ENCODE data around the gene ZMYM4. TPM values are rescaled to one million over a fixed set of nuclear protein-coding genes. Genes with fewer than 3 reads are reported as not detected.
A peak's percentile ranks its signal among the peaks of the same experiment; 100 is the strongest.

The ZMYM4 gene
- polyA plus RNA-seq: 17.6 to 24.8 TPM (median 22.9 TPM) in 3 replicates
- polyA plus RNA-seq (2011; ENCODE audit: low read depth): 7.0 TPM
- 12.3 and 21.8 TPM in 2 replicates for polyA plus RNA-seq (2011; cell fraction: cytosol; rRNA removed)
- polyA plus RNA-seq (2011; cell fraction: nucleus; rRNA removed): 26.0 and 28.3 TPM in 2 replicates
- polyA plus RNA-seq (2012; ENCODE audit: low replicate concordance): 9.0 and 19.2 TPM in 2 replicates
- polyA minus RNA-seq: 8.0 to 52.5 TPM (median 29.1 TPM) in 3 replicates
- 27.0 TPM for polyA minus RNA-seq (2011; cell fraction: cytosol; rRNA and poly(A)+ RNA removed)
- 30.9 and 56.2 TPM in 2 replicates for polyA minus RNA-seq (2011; cell fraction: nucleus; rRNA and poly(A)+ RNA removed)

GRCh38 chr1:35268282-35269200, at the start of gene ZMYM4:
Gene ZMYM4, plus strand, starts transcription at chr1:35268709. Its CDS starts 338 bp downstream, at chr1:35269047.
- Histone ChIP-seq H3K9me3 (ENCODE audit: control insufficient read depth, low read depth, low read length) (no peaks in the 10 kb centered on the region), H3K9ac (ENCODE audit: control insufficient read depth, extremely low read depth, insufficient read depth, low read length) (peak within 1 kb of the TSS; percentile 82), H3K27me3 (ENCODE audit: control insufficient read depth, extremely low read depth, insufficient read depth, low read length) (no peaks in the 10 kb centered on the region), H2AFZ (ENCODE audit: control insufficient read depth, low read length) (peak within 1 kb of the TSS; percentile 94), H4K20me1 (ENCODE audit: control insufficient read depth, extremely low read depth, insufficient read depth, low read length) (no peaks in the 10 kb centered on the region), H3K4me1 (ENCODE audit: control insufficient read depth, extremely low read depth, insufficient read depth, low read length) (peaks cover 20% of the 10 kb centered on the region), H3K36me3 (ENCODE audit: control insufficient read depth in 2 of 2, extremely low read depth in 1 of 2, insufficient read depth in 2 of 2, low read length in 2 of 2) (no peaks in the 10 kb centered on the region), H3K4me2 (ENCODE audit: control insufficient read depth, extremely low read depth, insufficient read depth, low read depth, low read length) (peak within 1 kb of the TSS; percentile 95), H3K4me3 (ENCODE audit: control insufficient read depth in 2 of 3, extremely low read depth in 1 of 3, insufficient read depth in 2 of 3, low read depth in 1 of 3, low read length in 3 of 3) (peak within 1 kb of the TSS; percentile 82 to 92 (median 91)), H3K9me1 (ENCODE audit: control insufficient read depth, extremely low read depth, insufficient read depth, low read length) (no peaks in the 10 kb centered on the region), H3K27ac (ENCODE audit: control insufficient read depth, insufficient read depth, low read length) (peak within 1 kb of the TSS; percentile 63), H3K79me2 (ENCODE audit: control insufficient read depth, insufficient read depth, low read length) (peaks cover 46% of the 10 kb centered on the region)
- DNase-seq (ENCODE audit: low read depth, low spot score): peak; percentile 78
- FAIRE-seq: peak; percentile 80
- dilution Hi-C loops (cut with MboI; ENCODE audit: extremely low pct_ligation_motif_present, low sequenced_read_pairs): no loop called here
- no peak for TF ChIP-seq EZH2 (IDR thresholded peaks at IDR 0.05; ENCODE audit: low read length)

- TF ChIP-seq EZH2 (IDR thresholded peaks at IDR 0.05; ENCODE audit: low read length): no peak
- TF ChIP-seq, protein P1, sequence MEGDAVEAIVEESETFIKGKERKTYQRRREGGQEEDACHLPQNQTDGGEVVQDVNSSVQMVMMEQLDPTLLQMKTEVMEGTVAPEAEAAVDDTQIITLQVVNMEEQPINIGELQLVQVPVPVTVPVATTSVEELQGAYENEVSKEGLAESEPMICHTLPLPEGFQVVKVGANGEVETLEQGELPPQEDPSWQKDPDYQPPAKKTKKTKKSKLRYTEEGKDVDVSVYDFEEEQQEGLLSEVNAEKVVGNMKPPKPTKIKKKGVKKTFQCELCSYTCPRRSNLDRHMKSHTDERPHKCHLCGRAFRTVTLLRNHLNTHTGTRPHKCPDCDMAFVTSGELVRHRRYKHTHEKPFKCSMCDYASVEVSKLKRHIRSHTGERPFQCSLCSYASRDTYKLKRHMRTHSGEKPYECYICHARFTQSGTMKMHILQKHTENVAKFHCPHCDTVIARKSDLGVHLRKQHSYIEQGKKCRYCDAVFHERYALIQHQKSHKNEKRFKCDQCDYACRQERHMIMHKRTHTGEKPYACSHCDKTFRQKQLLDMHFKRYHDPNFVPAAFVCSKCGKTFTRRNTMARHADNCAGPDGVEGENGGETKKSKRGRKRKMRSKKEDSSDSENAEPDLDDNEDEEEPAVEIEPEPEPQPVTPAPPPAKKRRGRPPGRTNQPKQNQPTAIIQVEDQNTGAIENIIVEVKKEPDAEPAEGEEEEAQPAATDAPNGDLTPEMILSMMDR (optimal IDR thresholded peaks at IDR 0.05 in 1 of 3, IDR thresholded peaks at IDR 0.05 in 1 of 3, conservative IDR thresholded peaks at IDR 0.05 in 1 of 3; ENCODE audit: extremely low read depth in 1 of 3, insufficient read depth in 2 of 3, low read length in 3 of 3): peak; percentile 34 to 43 (median 41)
- Histone ChIP-seq H4K20me1 (ENCODE audit: control insufficient read depth, extremely low read depth, insufficient read depth, low read length) (no peaks in the 10 kb centered on the region), H3K9me3 (ENCODE audit: control insufficient read depth, low read depth, low read length) (no peaks in the 10 kb centered on the region), H3K4me2 (ENCODE audit: control insufficient read depth, extremely low read depth, insufficient read depth, low read depth, low read length) (no peak overlapping the region), H3K79me2 (ENCODE audit: control insufficient read depth, insufficient read depth, low read length) (no peaks in the 10 kb centered on the region), H3K9me1 (ENCODE audit: control insufficient read depth, extremely low read depth, insufficient read depth, low read length) (no peaks in the 10 kb centered on the region), H3K4me1 (ENCODE audit: control insufficient read depth, extremely low read depth, insufficient read depth, low read length) (no peaks in the 10 kb centered on the region), H3K27me3 (ENCODE audit: control insufficient read depth, extremely low read depth, insufficient read depth, low read length) (no peaks in the 10 kb centered on the region), H3K36me3 (ENCODE audit: control insufficient read depth in 2 of 2, extremely low read depth in 1 of 2, insufficient read depth in 2 of 2, low read length in 2 of 2) (no peaks in the 10 kb centered on the region), H3K9ac (ENCODE audit: control insufficient read depth, extremely low read depth, insufficient read depth, low read length) (no peak overlapping the region), H2AFZ (ENCODE audit: control insufficient read depth, low read length) (no peak overlapping the region), H3K4me3 (ENCODE audit: control insufficient read depth in 2 of 3, extremely low read depth in 1 of 3, insufficient read depth in 2 of 3, low read depth in 1 of 3, low read length in 3 of 3) (no peak overlapping the region), H3K27ac (ENCODE audit: control insufficient read depth, insufficient read depth, low read length) (no peak overlapping the region)
- DNase-seq (ENCODE audit: low read depth, low spot score): no peak
- no peak for FAIRE-seq
- dilution Hi-C loops (cut with MboI; ENCODE audit: extremely low pct_ligation_motif_present, low sequenced_read_pairs): no loop called here
These were observed 47.5 kb upstream of the ZMYM4 start for GRCh38 chr1:35220976-35221375.
